Neutrophil (primary cell): ENCODE results near the gene EMC8.

Experiments used
- H3K27ac ChIP-seq: fragments of 200-600 bp; sonication (generic); 2 replicates; pipeline ENCODE4 v1.5.1; 2016; ENCODE audit warnings: mild to moderate bottlenecking, moderate library complexity
- H3K27me3 ChIP-seq: fragments of 200-600 bp; sonication (generic); 2 replicates; pipeline ENCODE4 v1.6.0; 2016; ENCODE audit warnings: mild to moderate bottlenecking
- H3K36me3 ChIP-seq: fragments of 200-600 bp; sonication (generic); 2 replicates; pipeline ENCODE4 v1.5.1; 2017
- H3K4me1 ChIP-seq, 2 experiments: fragments of 200-600 bp in 1 of 2; sonication (generic) in 1 of 2; 1 replicate in 1 of 2; 2 replicates in 1 of 2; pipeline versions ENCODE4 v1.5.1 to v1.6.1; 2013 to 2016; ENCODE audit warnings: low read depth in 1 of 2, low read length in 1 of 2, mild to moderate bottlenecking in 1 of 2, moderate library complexity in 1 of 2; ENCODE audit not compliant: control insufficient read depth in 1 of 2, insufficient read depth in 1 of 2
- H3K4me3 ChIP-seq, 2 experiments: fragments of 200-600 bp in 1 of 2; sonication (generic) in 1 of 2; 1 replicate in 1 of 2; 2 replicates in 1 of 2; pipeline ENCODE4 v1.5.1; 2013 to 2016; ENCODE audit warnings: low read depth in 1 of 2, low read length in 1 of 2, mild to moderate bottlenecking in 1 of 2, moderate library complexity in 1 of 2
- H3K9me3 ChIP-seq: fragments of 200-600 bp; sonication (generic); 2 replicates; pipeline ENCODE4 v1.5.1; 2016
- TF ChIP-seq, protein P1 (sequence below): fragments of 200-600 bp; sonication (generic); IDR thresholded peaks from 2 replicates; pipeline ENCODE4 v1.5.1; 2016; ENCODE audit warnings: antibody characterized with exemption

EMC8 gene

DNA sequence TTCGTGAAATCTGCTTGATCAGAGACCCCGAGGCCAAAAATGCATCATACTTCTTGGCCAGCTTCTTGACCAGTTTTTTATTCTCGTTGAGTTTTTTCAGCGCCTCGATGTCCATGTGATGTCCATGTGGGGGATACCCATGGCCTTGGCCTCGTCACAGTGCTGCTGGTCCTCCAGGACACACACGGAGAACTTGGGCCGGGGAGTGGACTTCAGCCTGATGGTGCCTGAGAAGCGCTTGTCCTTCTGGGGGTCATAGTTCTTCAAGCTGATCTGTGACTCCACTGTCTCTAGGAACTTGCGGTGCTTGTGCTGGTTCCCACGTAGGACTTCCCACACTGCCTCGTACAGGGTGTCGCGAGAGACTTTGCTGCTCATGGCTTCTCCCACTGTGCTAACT is 16.8 kb upstream of the EMC8 start:
- no peaks in the 10 kb centered on the region for H3K9me3 ChIP-seq
- TF ChIP-seq, protein P1, sequence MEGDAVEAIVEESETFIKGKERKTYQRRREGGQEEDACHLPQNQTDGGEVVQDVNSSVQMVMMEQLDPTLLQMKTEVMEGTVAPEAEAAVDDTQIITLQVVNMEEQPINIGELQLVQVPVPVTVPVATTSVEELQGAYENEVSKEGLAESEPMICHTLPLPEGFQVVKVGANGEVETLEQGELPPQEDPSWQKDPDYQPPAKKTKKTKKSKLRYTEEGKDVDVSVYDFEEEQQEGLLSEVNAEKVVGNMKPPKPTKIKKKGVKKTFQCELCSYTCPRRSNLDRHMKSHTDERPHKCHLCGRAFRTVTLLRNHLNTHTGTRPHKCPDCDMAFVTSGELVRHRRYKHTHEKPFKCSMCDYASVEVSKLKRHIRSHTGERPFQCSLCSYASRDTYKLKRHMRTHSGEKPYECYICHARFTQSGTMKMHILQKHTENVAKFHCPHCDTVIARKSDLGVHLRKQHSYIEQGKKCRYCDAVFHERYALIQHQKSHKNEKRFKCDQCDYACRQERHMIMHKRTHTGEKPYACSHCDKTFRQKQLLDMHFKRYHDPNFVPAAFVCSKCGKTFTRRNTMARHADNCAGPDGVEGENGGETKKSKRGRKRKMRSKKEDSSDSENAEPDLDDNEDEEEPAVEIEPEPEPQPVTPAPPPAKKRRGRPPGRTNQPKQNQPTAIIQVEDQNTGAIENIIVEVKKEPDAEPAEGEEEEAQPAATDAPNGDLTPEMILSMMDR = no peak
- no peaks in the 10 kb centered on the region for H3K4me1 ChIP-seq
- H3K4me3 ChIP-seq = no peak overlapping the region
- H3K27ac ChIP-seq = no peak overlapping the region
- H3K36me3 ChIP-seq = no peaks in the 10 kb centered on the region
- peaks cover 79% of the 10 kb centered on the region for H3K27me3 ChIP-seq

GRCh38 chr16:85812811-85813700 is 13.7 kb upstream of the EMC8 start:
- no peak overlapping the region for H3K4me3 ChIP-seq
- TF ChIP-seq, protein P1 = no peak
- H3K27me3 ChIP-seq = peaks cover 66% of the 10 kb centered on the region
- no peak overlapping the region for H3K27ac ChIP-seq
- H3K36me3 ChIP-seq = no peaks in the 10 kb centered on the region
- no peaks in the 10 kb centered on the region for H3K4me1 ChIP-seq
- no peaks in the 10 kb centered on the region for H3K9me3 ChIP-seq

- peaks cover 1% of the 10 kb centered on the region for H3K36me3 ChIP-seq
- no peak overlapping the region for H3K27ac ChIP-seq
- TF ChIP-seq, protein P1 = no peak
- H3K9me3 ChIP-seq = no peaks in the 10 kb centered on the region
- H3K4me3 ChIP-seq = no peak overlapping the region
- no peaks in the 10 kb centered on the region for H3K4me1 ChIP-seq
- H3K27me3 ChIP-seq = peaks cover 60% of the 10 kb centered on the region
Observed at GRCh38 chr16:85812031-85812807, 12.9 kb upstream of the EMC8 start.

- peaks cover 60% of the 10 kb centered on the region for H3K27me3 ChIP-seq
Observed at GRCh38 chr16:85810742-85811115, 11.4 kb upstream of the EMC8 start.

GRCh38 chr16:85810097-85810741 is 10.9 kb upstream of the EMC8 start:
- Histone ChIP-seq H3K4me1 (no peaks in the 10 kb centered on the region), H3K27me3 (peaks cover 56% of the 10 kb centered on the region), H3K36me3 (peaks cover 21% of the 10 kb centered on the region), H3K9me3 (no peaks in the 10 kb centered on the region), H3K4me3 (no peak overlapping the region), H3K27ac (no peak overlapping the region)
- TF ChIP-seq, protein P1 = no peak

More at GRCh38 chr16:85810742-85811115, 11.4 kb upstream of the EMC8 start:
- Histone ChIP-seq H3K36me3 (peaks cover 16% of the 10 kb centered on the region), H3K4me1 (no peaks in the 10 kb centered on the region), H3K9me3 (no peaks in the 10 kb centered on the region), H3K27ac (no peak overlapping the region), H3K4me3 (no peak overlapping the region)
- TF ChIP-seq, protein P1 = no peak
